Suprapubic skin (tissue), 3 donors: ENCODE measurements around the gene MAP3K13.
"Not testable (repeated sequence)": the region's sequence is repeated elsewhere in the genome, so short reads cannot be mapped to it uniquely, and the experiment has no call there.

Source experiments
- CTCF ChIP-seq, 2 donors: fragments of 200-600 bp in 1 of 2; fragments of 450-650 bp in 1 of 2; sonication (generic) in 1 of 2; IDR thresholded peaks; one replicate each; pipeline ENCODE4 v1.5.1; 2016 to 2019; ENCODE audit warnings: antibody characterized with exemption in 2 of 2, mild to moderate bottlenecking in 1 of 2, moderate library complexity in 1 of 2
- EP300 ChIP-seq: sonication (generic); formaldehyde crosslinking; IDR thresholded peaks from one replicate; pipeline ENCODE4 v1.6.1; 2017; ENCODE audit warnings: antibody characterized with exemption
- POLR2A ChIP-seq, 2 donors: fragments of 450-650 bp; IDR thresholded peaks; one replicate each; pipeline ENCODE4 v1.6.1; 2017; ENCODE audit warnings: antibody characterized with exemption in 2 of 2, mild to moderate bottlenecking in 2 of 2, moderate library complexity in 2 of 2

GRCh38 chr3:185451432-185451831 lies 88.5 kb downstream of the MAP3K13 start:
- not testable (repeated sequence) for TF ChIP-seq EP300; POLR2A (IDR thresholded peaks at IDR 0.05); CTCF (IDR thresholded peaks at IDR 0.05)
